Gastrocnemius medialis (tissue), 4 donors: ENCODE measurements around the gene ANKRD65. TPM values are rescaled to one million over a fixed set of nuclear protein-coding genes. Genes with fewer than 3 reads are reported as not detected.
A peak's percentile ranks its signal among the peaks of the same experiment; 100 is the strongest.
"Not testable (repeated sequence)": the region's sequence is repeated elsewhere in the genome, so short reads cannot be mapped to it uniquely, and the experiment has no call there.

Source experiments
- ATAC-seq, 2 donors: fragments of 150-250 bp; one replicate each; pipeline ENCODE4 v1.9.1; 2016
- DNase-seq, 2 donors: peaks; one replicate each; pipeline ENCODE4 v3.0.0-alpha.2; 2019
- H3K27ac ChIP-seq, 4 donors: fragments of 200-600 bp; sonication (generic); 1 replicate in 1 of 4; 2 replicates in 3 of 4; pipeline ENCODE4 v1.5.1; 2016 to 2018; ENCODE audit warnings: mild to moderate bottlenecking in 2 of 4, moderate library complexity in 1 of 4
- H3K27me3 ChIP-seq, 3 donors: fragments of 200-600 bp; sonication (generic) in 2 of 3; 1 replicate in 1 of 3; 2 replicates in 2 of 3; pipeline versions ENCODE4 v1.5.1 to v1.6.0; 2016 to 2019; ENCODE audit warnings: mild to moderate bottlenecking in 1 of 3, moderate library complexity in 1 of 3
- H3K36me3 ChIP-seq, 2 donors: fragments of 200-600 bp; sonication (generic) in 1 of 2; one replicate each; pipeline ENCODE4 v1.5.1; 2017 to 2018
- H3K4me1 ChIP-seq, 2 donors: fragments of 200-600 bp; sonication (generic) in 1 of 2; one replicate each; pipeline ENCODE4 v1.5.1; 2016 to 2017; ENCODE audit warnings: mild to moderate bottlenecking in 2 of 2
- H3K4me3 ChIP-seq, 4 donors: fragments of 200-600 bp; sonication (generic) in 3 of 4; 1 replicate in 1 of 4; 2 replicates in 3 of 4; pipeline ENCODE4 v1.5.1; 2016 to 2019; ENCODE audit warnings: mild to moderate bottlenecking in 2 of 4
- H3K9me3 ChIP-seq, 3 donors: fragments of 200-600 bp; sonication (generic) in 2 of 3; 1 replicate in 1 of 3; 2 replicates in 2 of 3; pipeline ENCODE4 v1.5.1; 2016 to 2019
- CTCF ChIP-seq, 5 experiments: fragments of 450-650 bp in 3 of 5; fragments of 200-600 bp in 2 of 5; sonication (generic) in 2 of 5; IDR thresholded peaks in 4 of 5; conservative IDR thresholded peaks in 1 of 5; 1 replicate in 4 of 5; 2 replicates in 1 of 5; pipeline ENCODE4 v1.5.1; 2016 to 2019; ENCODE audit warnings: antibody characterized with exemption in 5 of 5, mild to moderate bottlenecking in 3 of 5, moderate library complexity in 3 of 5
- POLR2A ChIP-seq, 2 donors: fragments of 450-650 bp; IDR thresholded peaks; one replicate each; pipeline ENCODE4 v1.6.1; 2017; ENCODE audit warnings: antibody characterized with exemption in 2 of 2, mild to moderate bottlenecking in 2 of 2, moderate library complexity in 2 of 2
- in situ Hi-C, 4 donors: fragments of 200-750 bp; cut with MboI; loops; one replicate each; pipeline versions ENCODE4 v1.15.0 to v1.8.0; 2017; ENCODE audit warnings: low sequenced_read_pairs in 4 of 4
- intact Hi-C: fragments of 100-400 bp; cut with DNase I; formaldehyde crosslinking; loops from one replicate; pipeline ENCODE4 v1.15.1; 2023; ENCODE audit warnings: low total_unique reads
- total RNA-seq, 4 donors: library from RNA; depleted of rRNA; stranded (reverse); fragments of >200 nt; gene quantifications; one replicate each; pipeline versions ENCODE4 v1.1.0 to v1.2.3, GENCODE V29; 2016

The ANKRD65 gene
- total RNA-seq, result 1 to 10 TPM in 3 of 4 donors, under 1 TPM in 1; 0.16 to 1.8 (median 1.3) TPM

DNA sequence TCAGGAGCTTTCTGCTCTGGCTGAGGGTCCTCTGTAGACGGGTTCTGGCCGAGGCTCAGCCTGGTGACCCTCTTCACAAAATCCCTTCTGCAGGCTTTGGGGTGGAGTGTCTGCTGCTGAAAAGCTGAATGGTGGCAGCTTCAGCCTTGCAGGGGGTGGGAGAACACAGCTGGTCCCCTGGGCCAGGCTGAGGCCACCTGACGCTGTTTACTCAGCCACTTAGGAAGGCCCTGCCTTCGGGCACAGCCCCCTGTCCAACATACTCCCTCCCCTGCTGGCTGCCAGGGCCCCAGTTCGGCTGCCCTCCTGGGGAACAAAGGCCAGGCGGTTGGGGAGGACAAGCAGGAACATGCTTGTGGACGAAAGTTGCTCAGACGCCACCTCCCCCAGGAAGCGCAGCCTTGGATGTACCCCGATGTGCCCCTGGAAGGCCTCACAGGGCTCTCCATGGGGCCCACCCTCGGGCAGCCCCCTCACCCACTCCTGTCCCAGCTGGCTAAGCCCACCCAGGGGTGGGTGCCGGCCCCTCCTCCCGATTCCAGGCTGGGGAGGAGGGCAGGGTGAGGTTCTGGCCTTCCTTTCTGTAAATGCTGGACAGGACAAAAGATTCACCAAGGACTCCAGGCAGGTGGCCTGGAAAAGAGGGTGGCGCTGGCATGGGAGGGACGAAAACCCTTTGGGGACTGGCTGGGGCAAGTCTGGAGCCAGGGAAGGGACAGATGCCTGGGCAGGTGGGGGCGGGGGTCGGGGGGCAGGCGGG, at the start of gene ANKRD65:
Gene ANKRD65, minus strand, starts transcription at position 130 of the 760 bp plus-strand sequence. CDS start 271 bp downstream, outside the sequence.
- Histone ChIP-seq H3K4me1 (peaks cover 0 to 3% of the 10 kb centered on the region in 2 donors), H3K9me3 (no peaks in the 10 kb centered on the region), H3K36me3 (no peaks in the 10 kb centered on the region), H3K27me3 (no peaks in the 10 kb centered on the region), H3K27ac (peak within 1 kb of the TSS in 1 of 4 donors; percentile 33), H3K4me3 (peak within 1 kb of the TSS in 2 of 4 donors; percentile 28 to 47)
- ATAC-seq (no peak), DNase-seq (no peak)
- in situ Hi-C loops (no loop called here), intact Hi-C loops (no loop called here)
- TF ChIP-seq CTCF (IDR thresholded peaks at IDR 0.05 in 4 of 5, conservative IDR thresholded peaks at IDR 0.05 in 1 of 5) (no peak), POLR2A (IDR thresholded peaks at IDR 0.05) (no peak)

GRCh38 chr1:1468196-1468985, 47.3 kb upstream of the ANKRD65 start:
- peaks cover 9 to 20% of the 10 kb centered on the region in 2 donors for H3K4me1 ChIP-seq
- H3K36me3 ChIP-seq, intact Hi-C loops, H3K27me3 ChIP-seq, H3K27ac ChIP-seq, H3K4me3 ChIP-seq, DNase-seq, ATAC-seq, in situ Hi-C loops, H3K9me3 ChIP-seq: not testable (repeated sequence)

- no peak for DNase-seq
- Histone ChIP-seq H3K36me3 (no peaks in the 10 kb centered on the region), H3K4me3 (no peak overlapping the region), H3K27me3 (no peaks in the 10 kb centered on the region), H3K27ac (no peak overlapping the region), H3K4me1 (no peaks in the 10 kb centered on the region), H3K9me3 (no peaks in the 10 kb centered on the region)
- no peak for ATAC-seq
- intact Hi-C loops (no loop called here), in situ Hi-C loops (no loop called here)
- TF ChIP-seq CTCF (IDR thresholded peaks at IDR 0.05 in 4 of 5, conservative IDR thresholded peaks at IDR 0.05 in 1 of 5) (no peak), POLR2A (IDR thresholded peaks at IDR 0.05) (no peak)
Observed at GRCh38 chr1:1463312-1463711, 42.2 kb upstream of the ANKRD65 start.

- in situ Hi-C loops (no loop called here), intact Hi-C loops (no loop called here)
- DNase-seq (no peak), ATAC-seq (no peak)
- H3K9me3 ChIP-seq, result no peaks in the 10 kb centered on the region
- H3K4me3 ChIP-seq, result no peak overlapping the region
- H3K36me3 ChIP-seq, result no peaks in the 10 kb centered on the region
- no peak overlapping the region for H3K27ac ChIP-seq
- TF ChIP-seq POLR2A (IDR thresholded peaks at IDR 0.05) (no peak), CTCF (IDR thresholded peaks at IDR 0.05 in 4 of 5, conservative IDR thresholded peaks at IDR 0.05 in 1 of 5) (no peak)
- no peaks in the 10 kb centered on the region for H3K27me3 ChIP-seq
- no peaks in the 10 kb centered on the region for H3K4me1 ChIP-seq
Observed at GRCh38 chr1:1462318-1462966, 41.4 kb upstream of the ANKRD65 start.
